A673 (cell line): ENCODE results near the gene JCAD. TPM values are rescaled to one million over a fixed set of nuclear protein-coding genes. Genes with fewer than 3 reads are reported as not detected.
"Not testable (repeated sequence)": the region's sequence is repeated elsewhere in the genome, so short reads cannot be mapped to it uniquely, and the experiment has no call there.

Source experiments
- Bru-seq: library from RNA; stranded (reverse); fragments of 400-500 nt; gene quantifications from one replicate; lab custom pipeline; 2021; lab: Mats Ljungman, UMichigan
- BruChase-seq, 2 experiments: library from RNA; stranded (reverse); fragments of 400-500 nt; gene quantifications; one replicate each; lab custom pipeline; 2021; lab: Mats Ljungman, UMichigan
- BruUV-seq: library from RNA; stranded (reverse); fragments of 400-500 nt; replicated peaks from 2 replicates; lab custom pipeline; 2021; lab: Mats Ljungman, UMichigan
- CTCF ChIA-PET: fragments of 300-600 bp; sonication (Branson Sonifier 250); formaldehyde crosslinking; loops from one replicate; lab custom pipeline; 2022; ENCODE audit warnings: antibody characterized with exemption; lab: Charles Lee
- POLR2A ChIA-PET: fragments of 300-600 bp; sonication (Branson Sonifier 250); formaldehyde crosslinking; loops from one replicate; lab custom pipeline; 2022; ENCODE audit warnings: antibody characterized with exemption; ENCODE audit not compliant: low non-redundant PET; lab: Charles Lee
- DNase-seq: peaks from one replicate; pipeline ENCODE4 v3.0.0-alpha.2; 2015; ENCODE audit warnings: low spot score
- H3K27ac ChIP-seq: fragments of 200-600 bp; sonication (generic); 2 replicates; pipeline ENCODE4 v1.5.1; 2016; ENCODE audit warnings: mixed run types, low read depth, mild to moderate bottlenecking, mixed read lengths, antibody characterized with exemption, low read length; ENCODE audit not compliant: poor library complexity, severe bottlenecking
- H3K27me3 ChIP-seq: fragments of 200-600 bp; sonication (generic); replicated peaks from 2 replicates; pipeline ENCODE4 v1.6.1; 2017; ENCODE audit warnings: mixed run types, low read depth, mild to moderate bottlenecking, mixed read lengths, antibody characterized with exemption, low read length; ENCODE audit not compliant: insufficient read depth, poor library complexity
- H3K36me3 ChIP-seq: fragments of 200-600 bp; sonication (generic); 2 replicates; pipeline ENCODE4 v1.6.1; 2016; ENCODE audit warnings: mixed run types, mild to moderate bottlenecking, mixed read lengths, antibody characterized with exemption, low read length; ENCODE audit not compliant: insufficient read depth, poor library complexity, severe bottlenecking
- H3K4me1 ChIP-seq: fragments of 200-600 bp; sonication (generic); 2 replicates; pipeline ENCODE4 v1.6.1; 2017; ENCODE audit warnings: mixed run types, mild to moderate bottlenecking, mixed read lengths, antibody characterized with exemption, low read length; ENCODE audit not compliant: insufficient read depth, poor library complexity, severe bottlenecking
- H3K4me3 ChIP-seq: fragments of 200-600 bp; sonication (generic); 2 replicates; pipeline ENCODE4 v1.5.1; 2016; ENCODE audit warnings: low read depth, mixed run types, mild to moderate bottlenecking, mixed read lengths, low read length; ENCODE audit not compliant: poor library complexity, severe bottlenecking
- H3K9me3 ChIP-seq: fragments of 200-600 bp; sonication (generic); 2 replicates; pipeline ENCODE4 v1.6.1; 2016; ENCODE audit warnings: mixed run types, low read depth, mild to moderate bottlenecking, mixed read lengths, antibody characterized with exemption, low read length; ENCODE audit not compliant: poor library complexity, severe bottlenecking
- CTCF ChIP-seq: fragments of 300-800, 200-600 bp; sonication (generic); conservative IDR thresholded peaks from 2 replicates; pipeline ENCODE4 v1.5.1; 2017; ENCODE audit warnings: low read depth, mild to moderate bottlenecking, antibody characterized with exemption, low read length, moderate library complexity, mixed read lengths
- EZH2 ChIP-seq: fragments of 200-600 bp; sonication (generic); IDR thresholded peaks from 2 replicates; pipeline ENCODE4 v1.6.1; 2017; ENCODE audit warnings: borderline replicate concordance, low read depth, mild to moderate bottlenecking, mixed read lengths, antibody characterized with exemption, low read length; ENCODE audit not compliant: poor library complexity, severe bottlenecking
- intact Hi-C: fragments of 100-400 bp; cut with micrococcal nuclease; formaldehyde crosslinking; loops from one replicate; pipeline ENCODE4 v1.10.0; 2022; ENCODE audit not compliant: unreplicated experiment
- long read RNA-seq: library from polyadenylated mRNA; stranded (forward); transcript quantifications from one replicate; pipeline ENCODE4 v2.0.0, GENCODE V29; 2022
- total RNA-seq: library from RNA; stranded (reverse); gene quantifications from 2 replicates; pipeline ENCODE4 v1.2.3, GENCODE V29; 2021

Gene JCAD
- total RNA-seq: 62.0 and 65.8 TPM in 2 replicates
- percentile 93 among the genes with signal in this experiment for Bru-seq, nascent RNA
- percentile 94 among the genes with signal in this experiment for BruChase-seq, experiment 1, labeled RNA remaining after a 2-hour chase
- percentile 94 among the genes with signal in this experiment for BruChase-seq, experiment 2, labeled RNA remaining after a 6-hour chase
- long read RNA-seq, full-length matches to known transcripts: 20 of 51 reads
- long read RNA-seq, partial matches to known transcripts: 11 of 51 reads
- long read RNA-seq, other reads (novel, unspliced or antisense): 20 of 51 reads

GRCh38 chr10:30059209-30060107 lies at the start of gene JCAD:
TSS of gene JCAD (minus strand) at chr10:30059586. CDS start at chr10:30047812, 11,774 bp downstream.
- Histone ChIP-seq H3K4me1 (peaks cover 49% of the 10 kb centered on the region), H3K36me3 (no peaks in the 10 kb centered on the region), H3K4me3 (peak within 1 kb of the TSS; percentile 79), H3K27ac (peak within 1 kb of the TSS; percentile 83), H3K27me3 (no peaks in the 10 kb centered on the region), H3K9me3 (no peaks in the 10 kb centered on the region)
- BruUV-seq: TSS peak; percentile 37
- TF ChIP-seq CTCF (no peak), EZH2 (no peak)
- POLR2A ChIA-PET: interaction anchor here (0.6 kb wide), 1 partner anchor 181 kb away, joined by 3 read pairs; no protein-coding TSS in a partner anchor
- intact Hi-C loops: no loop called here
- peak; percentile 72 for DNase-seq
- CTCF ChIA-PET: no interaction called here

GRCh38 chr10:30106987-30107386 lies 47.6 kb upstream of the JCAD start:
- intact Hi-C loops: no loop called here
- Histone ChIP-seq H3K27me3 (no peaks in the 10 kb centered on the region), H3K9me3 (no peaks in the 10 kb centered on the region), H3K4me3 (no peak overlapping the region), H3K36me3 (no peaks in the 10 kb centered on the region), H3K27ac (no peak overlapping the region), H3K4me1 (peaks cover 15% of the 10 kb centered on the region)
- POLR2A ChIA-PET: interaction anchor here (0.7 kb wide), 1 partner anchor 698 kb away, joined by 3 read pairs; no protein-coding TSS in a partner anchor
- CTCF ChIA-PET: no interaction called here
- no peak for TF ChIP-seq CTCF
- no peak for TF ChIP-seq EZH2
- no TSS peak for BruUV-seq
- DNase-seq: no peak

- intact Hi-C loops: no loop called here
- BruUV-seq: no TSS peak
- POLR2A ChIA-PET: no interaction called here
- H3K4me3 ChIP-seq: no peak overlapping the region
- CTCF ChIA-PET: no interaction called here
- DNase-seq: peak; percentile 25
- TF ChIP-seq CTCF (no peak), EZH2 (no peak)
- H3K27me3 ChIP-seq: no peaks in the 10 kb centered on the region
- no peaks in the 10 kb centered on the region for H3K36me3 ChIP-seq
- H3K27ac ChIP-seq: no peak overlapping the region
- H3K4me1 ChIP-seq: peaks cover 10% of the 10 kb centered on the region
- H3K9me3 ChIP-seq: no peaks in the 10 kb centered on the region
Observed at GRCh38 chr10:30103595-30104320, 44.4 kb upstream of the JCAD start.

- H3K27me3 ChIP-seq, intact Hi-C loops, H3K27ac ChIP-seq, BruUV-seq, H3K36me3 ChIP-seq, CTCF ChIA-PET, DNase-seq, H3K9me3 ChIP-seq, POLR2A ChIA-PET, H3K4me3 ChIP-seq: not testable (repeated sequence)
- peaks cover 16% of the 10 kb centered on the region for H3K4me1 ChIP-seq
Observed at GRCh38 chr10:30099706-30100105, 40.3 kb upstream of the JCAD start.
